GM19043 (cell line): Measurements from ENCODE around the gene CXCL16.
"Not testable (repeated sequence)": the region's sequence is repeated elsewhere in the genome, so short reads cannot be mapped to it uniquely, and the experiment has no call there.

Experiments
- ATAC-seq: cut with Tn5 transposase; IDR thresholded peaks from one replicate; pipeline ENCODE4 v1.9.1; 2021; ENCODE audit warnings: low read depth; ENCODE audit not compliant: unreplicated experiment

Gene CXCL16

GRCh38 chr17:4703330-4703691, 36.4 kb downstream of the CXCL16 start:
- no peak for ATAC-seq

DNA sequence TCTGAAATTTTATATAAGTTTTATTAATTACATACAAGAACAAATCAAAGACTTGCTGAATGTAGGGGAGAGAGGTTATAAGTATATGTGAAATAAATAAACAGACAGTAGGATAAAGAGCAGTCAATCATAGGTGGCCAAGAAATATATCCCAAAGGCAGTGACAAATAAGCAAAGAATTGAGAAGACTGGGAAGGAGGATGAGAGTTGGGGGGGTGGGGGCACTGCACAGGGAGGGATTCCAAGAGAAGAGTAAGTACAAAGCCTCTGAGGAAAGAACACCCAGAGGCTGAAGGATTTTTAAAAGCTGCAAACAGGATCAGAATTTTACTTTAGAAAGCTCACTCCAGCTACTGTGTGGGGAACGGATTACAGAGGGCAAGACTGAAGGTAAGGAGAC, 38.6 kb downstream of the CXCL16 start:
- no peak for ATAC-seq

DNA sequence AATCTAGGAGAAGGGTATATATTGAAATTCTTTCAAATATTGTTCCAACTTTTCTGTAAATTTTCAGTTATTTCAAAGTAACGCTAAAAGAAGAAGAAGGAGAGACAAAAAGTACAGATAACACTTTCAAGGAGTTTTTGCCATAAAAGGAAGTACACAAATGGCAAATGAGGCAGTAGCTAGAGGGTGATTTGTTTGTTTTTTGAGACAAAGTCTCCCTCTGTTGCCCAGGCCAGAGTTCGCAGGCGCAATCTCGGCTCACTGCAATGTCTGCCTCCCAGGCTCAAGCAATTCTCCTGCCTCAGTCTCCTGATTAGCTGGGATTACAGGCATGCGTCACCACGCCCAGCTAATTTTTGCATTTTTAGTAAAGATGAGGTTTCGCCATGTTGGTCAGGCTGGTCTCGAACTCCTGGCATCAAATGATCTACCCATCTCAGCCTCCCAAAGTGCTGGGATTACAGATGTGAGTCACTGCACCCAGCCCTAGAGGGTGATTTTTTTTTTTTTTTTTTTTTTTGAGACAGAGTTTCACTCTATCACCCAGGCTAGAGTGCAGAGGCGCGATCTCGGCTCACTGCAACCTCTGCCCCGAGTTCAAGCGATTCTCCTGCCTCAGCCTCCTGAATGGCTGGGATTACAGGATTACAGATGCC, 40.2 kb downstream of the CXCL16 start:
- not testable (repeated sequence) for ATAC-seq

DNA sequence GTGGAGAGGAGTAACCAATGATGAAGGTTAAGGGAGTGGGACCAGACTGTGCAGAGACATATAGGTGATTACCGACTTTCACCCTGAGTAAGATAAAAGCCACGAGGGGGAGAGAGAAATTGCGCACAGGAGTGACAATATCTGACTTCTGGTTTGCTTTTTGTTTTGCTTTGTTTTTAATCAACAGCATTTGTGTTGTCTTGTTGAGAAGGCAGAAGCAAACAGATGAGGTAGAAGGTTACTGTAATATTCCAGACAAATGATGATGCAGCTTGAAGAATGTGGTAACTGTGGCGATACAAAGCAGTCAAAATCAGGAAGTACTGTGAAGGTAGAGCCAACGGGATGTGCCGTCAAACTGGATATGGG, 43.3 kb downstream of the CXCL16 start:
- no peak for ATAC-seq

- ATAC-seq, result no peak
These were observed 46.3 kb downstream of the CXCL16 start for GRCh38 chr17:4693416-4693815.

DNA sequence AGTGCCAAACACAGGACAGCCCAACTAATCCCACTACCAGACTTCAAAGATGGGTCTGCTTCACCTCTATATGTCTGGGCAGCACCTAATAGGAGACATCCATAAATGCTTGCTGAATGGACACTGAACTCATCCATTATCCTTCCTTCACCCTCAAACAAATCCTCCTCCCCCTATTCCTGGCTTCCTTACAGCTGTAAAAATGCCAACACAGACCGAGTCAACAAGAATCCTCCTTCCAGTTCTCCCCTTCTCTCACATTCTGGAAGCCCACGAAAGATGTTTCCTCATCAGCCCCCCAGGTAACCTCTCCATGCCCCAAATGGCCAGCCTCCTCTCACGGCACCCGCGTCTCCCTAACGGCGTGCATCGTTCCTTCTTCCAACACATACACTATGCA, 48.0 kb downstream of the CXCL16 start:
- ATAC-seq, result no peak

DNA sequence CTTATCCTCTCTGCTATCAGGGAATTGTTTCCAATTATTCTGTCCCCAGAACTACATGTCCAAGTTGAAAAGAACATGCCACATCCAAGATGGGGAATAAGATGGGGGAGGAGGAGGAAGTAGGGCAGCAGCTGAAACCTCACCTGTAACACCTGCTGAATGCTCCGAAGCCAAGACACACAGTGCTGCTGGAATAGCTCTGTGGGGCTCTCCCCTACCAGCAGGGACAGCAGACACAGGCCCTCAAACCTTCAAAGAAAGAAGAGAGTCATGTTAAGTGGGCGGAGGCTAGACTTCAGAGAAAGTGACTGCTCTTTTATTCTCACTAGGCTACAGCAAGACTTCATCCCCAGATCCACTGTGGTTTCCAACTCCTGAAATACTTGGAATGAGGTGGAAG, 49.0 kb downstream of the CXCL16 start:
- ATAC-seq, result no peak

- ATAC-seq, result not testable (repeated sequence)
These were observed 49.9 kb downstream of the CXCL16 start for GRCh38 chr17:4689872-4690271.

GRCh38 chr17:4683739-4684138, 56.0 kb downstream of the CXCL16 start:
- ATAC-seq, result not testable (repeated sequence)
